Endothelial cell of umbilical vein (primary cell): ENCODE measurements around the gene EHD2.

Experiments used
- EZH2 ChIP-seq: IDR thresholded peaks from 2 replicates; pipeline ENCODE4 v1.6.1; 2012; ENCODE audit warnings: borderline replicate concordance, low read depth, mild to moderate bottlenecking, moderate library complexity, low read length, inconsistent platforms; ENCODE audit not compliant: severe bottlenecking
- FOS ChIP-seq: IDR thresholded peaks from 2 replicates; pipeline ENCODE4 v1.6.1; 2011; ENCODE audit warnings: mild to moderate bottlenecking, low read length, moderate library complexity, borderline replicate concordance; ENCODE audit not compliant: insufficient read depth
- JUN ChIP-seq: IDR thresholded peaks from 2 replicates; pipeline ENCODE4 v1.6.1; 2011; ENCODE audit warnings: borderline replicate concordance, low read depth; ENCODE audit not compliant: insufficient read length, insufficient read depth
- MAX ChIP-seq: IDR thresholded peaks from 2 replicates; pipeline ENCODE4 v1.6.1; 2011; ENCODE audit not compliant: insufficient read depth, insufficient read length
- MYC ChIP-seq: IDR thresholded peaks from one replicate; pipeline ENCODE4 v1.6.1; 2011; ENCODE audit warnings: mild to moderate bottlenecking, low read depth, low read length
- POLR2A ChIP-seq: IDR thresholded peaks from 2 replicates; pipeline ENCODE4 v1.6.1; 2012; ENCODE audit warnings: low read depth, mild to moderate bottlenecking, control low read depth, low read length
- POLR2AphosphoS5 ChIP-seq: IDR thresholded peaks from 2 replicates; pipeline ENCODE4 v1.6.1; 2012; ENCODE audit warnings: low read depth, mild to moderate bottlenecking, control low read depth, low read length, moderate library complexity; ENCODE audit not compliant: insufficient read depth
- TF ChIP-seq, protein P1 (sequence below), 2 donors: IDR thresholded peaks; 1 replicate in 1 of 2; 2 replicates in 1 of 2; pipeline ENCODE4 v1.5.1; 2011; ENCODE audit warnings: low read length in 2 of 2, mild to moderate bottlenecking in 2 of 2, moderate library complexity in 2 of 2, control low read depth in 1 of 2, inconsistent platforms in 1 of 2, low read depth in 1 of 2; ENCODE audit not compliant: insufficient read depth in 1 of 2; ENCODE audit errors: extremely low read depth in 1 of 2

- no peak for TF ChIP-seq EZH2
- no peak for TF ChIP-seq POLR2AphosphoS5
- TF ChIP-seq, protein P1, sequence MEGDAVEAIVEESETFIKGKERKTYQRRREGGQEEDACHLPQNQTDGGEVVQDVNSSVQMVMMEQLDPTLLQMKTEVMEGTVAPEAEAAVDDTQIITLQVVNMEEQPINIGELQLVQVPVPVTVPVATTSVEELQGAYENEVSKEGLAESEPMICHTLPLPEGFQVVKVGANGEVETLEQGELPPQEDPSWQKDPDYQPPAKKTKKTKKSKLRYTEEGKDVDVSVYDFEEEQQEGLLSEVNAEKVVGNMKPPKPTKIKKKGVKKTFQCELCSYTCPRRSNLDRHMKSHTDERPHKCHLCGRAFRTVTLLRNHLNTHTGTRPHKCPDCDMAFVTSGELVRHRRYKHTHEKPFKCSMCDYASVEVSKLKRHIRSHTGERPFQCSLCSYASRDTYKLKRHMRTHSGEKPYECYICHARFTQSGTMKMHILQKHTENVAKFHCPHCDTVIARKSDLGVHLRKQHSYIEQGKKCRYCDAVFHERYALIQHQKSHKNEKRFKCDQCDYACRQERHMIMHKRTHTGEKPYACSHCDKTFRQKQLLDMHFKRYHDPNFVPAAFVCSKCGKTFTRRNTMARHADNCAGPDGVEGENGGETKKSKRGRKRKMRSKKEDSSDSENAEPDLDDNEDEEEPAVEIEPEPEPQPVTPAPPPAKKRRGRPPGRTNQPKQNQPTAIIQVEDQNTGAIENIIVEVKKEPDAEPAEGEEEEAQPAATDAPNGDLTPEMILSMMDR (IDR thresholded peaks at IDR 0.05; ENCODE audit: extremely low read depth in 1 of 2, insufficient read depth in 1 of 2, low read depth in 1 of 2, low read length in 2 of 2), result no peak
- TF ChIP-seq MYC, result no peak
- no peak for TF ChIP-seq POLR2A
- no peak for TF ChIP-seq FOS
- no peak for TF ChIP-seq MAX
- TF ChIP-seq JUN, result no peak
These were observed 48.3 kb downstream of the EHD2 start for GRCh38 chr19:47761566-47761965.
